Endothelial cell of umbilical vein (primary cell): ENCODE data around the gene ALOX5. TPM values are rescaled to one million over a fixed set of nuclear protein-coding genes. Genes with fewer than 3 reads are reported as not detected.

Experiments used
- BruUV-seq: library from RNA; stranded (reverse); fragments of 400-500 nt; replicated peaks from 2 replicates; lab custom pipeline; 2021; lab: Mats Ljungman, UMichigan
- CTCF ChIA-PET: fragments of 300-600, 350-600 bp; sonication (Branson Sonifier 250); formaldehyde crosslinking; loops from one replicate; lab custom pipeline; 2021; ENCODE audit warnings: antibody characterized with exemption, inconsistent platforms; lab: Charles Lee
- POLR2A ChIA-PET: fragments of 300-600, 350-600 bp; sonication (Branson Sonifier 250); formaldehyde crosslinking; loops from one replicate; lab custom pipeline; 2021; ENCODE audit warnings: antibody characterized with exemption, inconsistent platforms; lab: Charles Lee
- DNase-seq: peaks from one replicate; pipeline ENCODE4 v3.0.0-alpha.2; 2011; ENCODE audit warnings: low read depth, low spot score
- FAIRE-seq: peaks from 2 replicates; lab custom pipeline; 2011; peaks lifted over from hg19 to GRCh38; lab: Jason Lieb, UNC
- H2AFZ ChIP-seq: 2 replicates; pipeline ENCODE4 v1.6.0; 2012; ENCODE audit warnings: low read depth, low read length, control low read depth, inconsistent platforms
- H3K27ac ChIP-seq: 2 replicates; pipeline ENCODE4 v1.5.1; 2011; ENCODE audit warnings: low read depth, mild to moderate bottlenecking, control low read depth, low read length, moderate library complexity; ENCODE audit not compliant: insufficient read depth
- H3K27me3 ChIP-seq, 2 experiments: 2 replicates each; pipeline versions ENCODE4 v1.6.0 to v1.6.1; 2011; ENCODE audit warnings: low read length in 2 of 2, mixed read lengths in 1 of 2; ENCODE audit not compliant: control insufficient read depth in 2 of 2, insufficient read depth in 2 of 2
- H3K36me3 ChIP-seq, 2 experiments: 2 replicates in 1 of 2; 3 replicates in 1 of 2; pipeline ENCODE4 v1.5.1; 2011; ENCODE audit warnings: low read length in 2 of 2, mild to moderate bottlenecking in 1 of 2, moderate library complexity in 1 of 2; ENCODE audit not compliant: control insufficient read depth in 2 of 2, insufficient read depth in 2 of 2; ENCODE audit errors: extremely low read depth in 1 of 2
- H3K4me1 ChIP-seq: 3 replicates; pipeline ENCODE4 v1.5.1; 2011; ENCODE audit warnings: mild to moderate bottlenecking, low read length; ENCODE audit not compliant: control insufficient read depth, insufficient read depth; ENCODE audit errors: extremely low read depth
- H3K4me2 ChIP-seq: 2 replicates; pipeline ENCODE4 v1.6.1; 2011; ENCODE audit warnings: low read length, control low read depth, mixed read lengths; ENCODE audit not compliant: insufficient read depth
- H3K4me3 ChIP-seq, 3 experiments: fragments of 200-600 bp in 1 of 3; sonication (generic), shearing (Covaris generic) in 1 of 3; replicated peaks in 1 of 3; 2 replicates each; pipeline ENCODE4 v1.5.1; 2011 to 2016; ENCODE audit warnings: control low read depth in 3 of 3, low read length in 3 of 3, mild to moderate bottlenecking in 2 of 3, inconsistent platforms in 1 of 3, low read depth in 1 of 3, moderate library complexity in 1 of 3; ENCODE audit not compliant: insufficient read depth in 1 of 3
- H3K79me2 ChIP-seq: 2 replicates; pipeline ENCODE4 v1.6.0; 2012; ENCODE audit warnings: low read length, inconsistent platforms; ENCODE audit not compliant: control insufficient read depth, insufficient read depth
- H3K9ac ChIP-seq: replicated peaks from 2 replicates; pipeline ENCODE3; 2011; ENCODE audit warnings: low read length, control low read depth; ENCODE audit not compliant: insufficient read depth; ENCODE audit errors: extremely low read depth
- H3K9me1 ChIP-seq: replicated peaks from 3 replicates; pipeline ENCODE4 v1.6.0; 2011; ENCODE audit warnings: mild to moderate bottlenecking, low read length; ENCODE audit not compliant: control insufficient read depth, insufficient read depth; ENCODE audit errors: extremely low read depth
- H3K9me3 ChIP-seq: replicated peaks from 2 replicates; pipeline ENCODE4 v1.5.1; 2012; ENCODE audit warnings: low read length, inconsistent platforms; ENCODE audit not compliant: control insufficient read depth, insufficient read depth
- H4K20me1 ChIP-seq: replicated peaks from 2 replicates; pipeline ENCODE3; 2011; ENCODE audit warnings: mild to moderate bottlenecking, low read length; ENCODE audit not compliant: control insufficient read depth, insufficient read depth; ENCODE audit errors: extremely low read depth
- EZH2 ChIP-seq: IDR thresholded peaks from 2 replicates; pipeline ENCODE4 v1.6.1; 2012; ENCODE audit warnings: borderline replicate concordance, low read depth, mild to moderate bottlenecking, moderate library complexity, low read length, inconsistent platforms; ENCODE audit not compliant: severe bottlenecking
- FOS ChIP-seq: IDR thresholded peaks from 2 replicates; pipeline ENCODE4 v1.6.1; 2011; ENCODE audit warnings: mild to moderate bottlenecking, low read length, moderate library complexity, borderline replicate concordance; ENCODE audit not compliant: insufficient read depth
- GATA2 ChIP-seq: IDR thresholded peaks from 2 replicates; pipeline ENCODE4 v1.7.0; 2011; ENCODE audit warnings: low read depth, mild to moderate bottlenecking, moderate library complexity, mixed read lengths, low read length; ENCODE audit not compliant: insufficient read length, insufficient read depth
- JUN ChIP-seq: IDR thresholded peaks from 2 replicates; pipeline ENCODE4 v1.6.1; 2011; ENCODE audit warnings: borderline replicate concordance, low read depth; ENCODE audit not compliant: insufficient read length, insufficient read depth
- MAX ChIP-seq: IDR thresholded peaks from 2 replicates; pipeline ENCODE4 v1.6.1; 2011; ENCODE audit not compliant: insufficient read depth, insufficient read length
- MYC ChIP-seq: IDR thresholded peaks from one replicate; pipeline ENCODE4 v1.6.1; 2011; ENCODE audit warnings: mild to moderate bottlenecking, low read depth, low read length
- POLR2A ChIP-seq: IDR thresholded peaks from 2 replicates; pipeline ENCODE4 v1.6.1; 2012; ENCODE audit warnings: low read depth, mild to moderate bottlenecking, control low read depth, low read length
- POLR2AphosphoS5 ChIP-seq: IDR thresholded peaks from 2 replicates; pipeline ENCODE4 v1.6.1; 2012; ENCODE audit warnings: low read depth, mild to moderate bottlenecking, control low read depth, low read length, moderate library complexity; ENCODE audit not compliant: insufficient read depth
- dilution Hi-C: fragments of 300-500 bp; cut with MboI; formaldehyde crosslinking; loops from one replicate; pipeline ENCODE4 v1.15.0; 2019; ENCODE audit warnings: low sequenced_read_pairs; ENCODE audit not compliant: extremely low pct_ligation_motif_present
- intact Hi-C: fragments of 100-400 bp; cut with micrococcal nuclease; formaldehyde crosslinking; loops from one replicate; pipeline ENCODE4 v1.10.0; 2022
- polyA plus RNA-seq, 4 experiments: library from polyadenylated mRNA; depleted of rRNA in 3 of 4; stranded (reverse) in 3 of 4; unstranded in 1 of 4; fragments of >200 nt; gene quantifications; 2 replicates each; pipeline versions ENCODE4 v1.2.1 to v1.2.3, GENCODE V29; 2011 to 2012; ENCODE audit warnings: missing spikeins in 1 of 4
- total RNA-seq: library from RNA; stranded (reverse); gene quantifications from 2 replicates; pipeline ENCODE4 v1.2.3, GENCODE V29; 2021
- TF ChIP-seq, protein P1 (sequence below), 2 donors: IDR thresholded peaks; 1 replicate in 1 of 2; 2 replicates in 1 of 2; pipeline ENCODE4 v1.5.1; 2011; ENCODE audit warnings: low read length in 2 of 2, mild to moderate bottlenecking in 2 of 2, moderate library complexity in 2 of 2, control low read depth in 1 of 2, inconsistent platforms in 1 of 2, low read depth in 1 of 2; ENCODE audit not compliant: insufficient read depth in 1 of 2; ENCODE audit errors: extremely low read depth in 1 of 2

ALOX5 gene
- total and polyA plus RNA-seq, 2 donors (not counting 3 experiments of a cell fraction or from before 2014, with no cell fraction given), result 0.04 TPM; not detected in 1

GRCh38 chr10:45416603-45417002 lies 42.6 kb downstream of the ALOX5 start:
- no peaks in the 10 kb centered on the region for H3K9me3 ChIP-seq
- dilution Hi-C loops, result no loop called here
- CTCF ChIA-PET, result no interaction called here

More at GRCh38 chr10:45416603-45417002, 42.6 kb downstream of the ALOX5 start:
- DNase-seq, result no peak
- Histone ChIP-seq H3K9ac (no peak overlapping the region), H3K4me2 (no peak overlapping the region), H3K9me1 (no peaks in the 10 kb centered on the region), H2AFZ (no peak overlapping the region), H3K4me3 (no peak overlapping the region), H3K36me3 (no peaks in the 10 kb centered on the region), H4K20me1 (no peaks in the 10 kb centered on the region), H3K4me1 (peaks cover 15% of the 10 kb centered on the region), H3K27ac (no peak overlapping the region), H3K27me3 (no peaks in the 10 kb centered on the region), H3K79me2 (no peaks in the 10 kb centered on the region)
- BruUV-seq, result no TSS peak
- FAIRE-seq, result no peak
- TF ChIP-seq GATA2 (no peak), POLR2A (no peak), JUN (no peak), FOS (no peak), MYC (no peak), POLR2AphosphoS5 (no peak), EZH2 (no peak), MAX (no peak)
- TF ChIP-seq, protein P1, sequence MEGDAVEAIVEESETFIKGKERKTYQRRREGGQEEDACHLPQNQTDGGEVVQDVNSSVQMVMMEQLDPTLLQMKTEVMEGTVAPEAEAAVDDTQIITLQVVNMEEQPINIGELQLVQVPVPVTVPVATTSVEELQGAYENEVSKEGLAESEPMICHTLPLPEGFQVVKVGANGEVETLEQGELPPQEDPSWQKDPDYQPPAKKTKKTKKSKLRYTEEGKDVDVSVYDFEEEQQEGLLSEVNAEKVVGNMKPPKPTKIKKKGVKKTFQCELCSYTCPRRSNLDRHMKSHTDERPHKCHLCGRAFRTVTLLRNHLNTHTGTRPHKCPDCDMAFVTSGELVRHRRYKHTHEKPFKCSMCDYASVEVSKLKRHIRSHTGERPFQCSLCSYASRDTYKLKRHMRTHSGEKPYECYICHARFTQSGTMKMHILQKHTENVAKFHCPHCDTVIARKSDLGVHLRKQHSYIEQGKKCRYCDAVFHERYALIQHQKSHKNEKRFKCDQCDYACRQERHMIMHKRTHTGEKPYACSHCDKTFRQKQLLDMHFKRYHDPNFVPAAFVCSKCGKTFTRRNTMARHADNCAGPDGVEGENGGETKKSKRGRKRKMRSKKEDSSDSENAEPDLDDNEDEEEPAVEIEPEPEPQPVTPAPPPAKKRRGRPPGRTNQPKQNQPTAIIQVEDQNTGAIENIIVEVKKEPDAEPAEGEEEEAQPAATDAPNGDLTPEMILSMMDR (IDR thresholded peaks at IDR 0.05; ENCODE audit: extremely low read depth in 1 of 2, insufficient read depth in 1 of 2, low read depth in 1 of 2, low read length in 2 of 2), result no peak
- intact Hi-C loops, result no loop called here
- POLR2A ChIA-PET, result no interaction called here
